COLO829 (cell line): ENCODE measurements around the gene KLRC3.
"Not testable (repeated sequence)": the region's sequence is repeated elsewhere in the genome, so short reads cannot be mapped to it uniquely, and the experiment has no call there.

Source experiments
- DNase-seq: peaks from one replicate; pipeline ENCODE4 v3.0.0; 2012; ENCODE audit warnings: low spot score

The KLRC3 gene

DNA sequence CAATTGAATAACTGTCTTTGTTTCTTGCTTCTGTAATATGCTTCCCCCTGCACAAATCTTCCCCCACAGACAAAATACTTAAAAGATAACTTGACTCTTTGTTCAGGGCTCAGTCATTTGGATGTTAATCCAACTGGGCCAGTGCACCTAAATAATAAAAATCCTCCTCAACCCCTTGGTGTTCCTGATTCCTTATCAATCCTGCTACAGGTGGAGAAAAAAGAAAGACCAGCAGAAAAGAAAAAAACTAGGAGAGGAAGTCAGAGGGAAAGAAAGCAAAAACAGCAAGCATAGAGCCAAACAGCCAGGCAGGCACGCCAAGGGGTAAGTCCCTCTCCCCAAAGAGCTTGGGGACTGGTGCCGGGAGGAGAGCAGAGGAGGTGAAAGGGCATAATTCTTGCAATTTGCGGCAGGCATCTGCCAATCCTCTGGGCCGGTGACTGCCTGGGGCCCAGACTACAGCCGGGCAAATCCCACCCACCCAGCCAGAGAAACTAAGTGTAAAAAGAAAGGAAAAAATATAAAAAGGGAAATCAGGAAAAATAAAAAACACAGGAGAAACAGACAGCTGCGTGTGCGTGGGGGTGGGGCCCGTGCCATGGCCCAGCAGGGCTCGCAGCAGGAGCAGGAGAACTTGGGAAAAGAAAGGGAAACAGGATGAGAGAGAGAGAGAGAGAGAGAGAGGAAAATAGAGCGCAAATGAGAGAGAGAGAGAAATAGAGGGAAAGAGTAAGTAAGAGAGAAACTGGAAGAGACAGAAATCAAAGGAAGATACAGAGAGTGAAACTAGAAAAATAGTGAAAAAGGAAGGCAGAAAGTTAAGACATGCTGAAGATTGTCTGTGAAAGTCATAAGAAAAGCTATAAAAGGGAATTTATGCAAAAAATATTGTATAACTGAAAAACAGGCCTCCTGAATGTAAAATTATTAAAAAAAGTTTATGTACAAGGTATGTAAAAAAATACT lies 51.9 kb downstream of the KLRC3 start:
- DNase-seq, result no peak

DNA sequence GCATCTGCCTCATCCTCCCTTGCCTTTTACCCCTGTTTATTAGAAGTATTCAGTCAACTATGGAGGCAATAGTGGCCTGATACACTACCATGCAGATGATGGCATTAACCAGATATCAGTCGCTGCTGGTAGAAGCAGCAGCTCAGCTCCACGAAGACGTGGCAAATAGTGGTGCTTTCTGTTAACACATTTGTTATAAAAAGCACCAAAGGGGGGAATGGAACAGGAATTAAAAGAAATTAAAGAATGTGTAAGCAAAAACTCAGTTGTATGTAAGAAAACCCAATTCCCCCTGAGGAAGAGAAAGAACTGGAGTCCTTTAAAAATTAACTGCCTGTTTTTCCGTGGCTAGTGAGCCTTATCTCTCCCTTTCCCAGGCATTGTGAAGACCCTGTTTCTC lies 52.7 kb downstream of the KLRC3 start:
- not testable (repeated sequence) for DNase-seq

DNA sequence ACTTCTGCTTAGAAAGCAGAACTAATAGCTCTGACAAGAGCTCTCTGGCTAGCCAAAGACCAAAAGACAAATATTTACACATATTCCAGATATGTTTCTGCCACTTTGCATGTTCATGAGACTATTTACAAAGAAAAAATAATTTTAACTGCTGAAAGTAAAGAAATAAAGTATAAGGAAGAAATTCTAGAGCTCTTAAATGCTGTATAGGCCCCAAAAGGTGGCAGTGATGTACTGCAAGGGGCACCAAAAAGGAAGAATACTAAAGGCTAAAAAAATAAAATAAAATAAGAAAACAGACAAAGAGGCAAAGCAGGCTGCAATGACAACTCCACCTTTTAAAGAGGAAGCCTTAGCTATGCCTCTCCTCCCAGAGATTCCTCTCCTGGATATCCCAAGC lies 53.5 kb downstream of the KLRC3 start:
- peak; percentile 3 for DNase-seq

DNA sequence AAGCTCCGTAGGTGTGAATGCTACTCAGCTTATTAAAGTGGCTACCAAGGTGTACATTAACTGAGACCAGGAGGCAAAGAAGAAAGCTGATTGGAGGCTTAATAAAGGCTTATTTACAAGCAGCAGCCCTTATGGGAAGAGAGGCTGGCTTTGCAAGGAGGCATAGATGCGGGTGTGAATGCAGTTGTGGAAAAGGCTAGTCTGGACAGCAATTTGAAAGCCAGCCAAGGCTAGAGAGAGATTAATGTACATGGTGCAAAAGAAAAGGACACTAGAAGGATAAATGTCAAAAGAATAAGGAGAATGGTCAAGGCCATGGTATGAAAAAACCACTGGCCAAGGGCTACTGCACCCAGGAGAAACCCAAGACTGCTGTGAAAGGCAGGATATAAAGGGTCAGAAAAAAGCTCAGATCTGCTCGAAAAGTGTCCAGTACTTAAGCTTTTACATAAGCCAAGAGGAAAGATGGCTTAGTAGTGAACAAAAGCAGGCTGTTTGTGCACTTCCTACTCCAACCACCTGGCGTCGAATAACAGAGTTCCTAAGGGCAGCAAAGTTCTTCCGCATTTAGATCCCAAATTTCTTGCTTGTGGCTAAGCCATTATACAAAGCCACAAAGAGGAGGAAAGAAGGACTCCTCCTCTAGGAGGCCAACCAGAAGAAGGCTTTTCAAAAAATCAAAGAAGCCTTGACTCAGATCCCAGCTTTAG lies 54.5 kb downstream of the KLRC3 start:
- peak; percentile 6 for DNase-seq

DNA sequence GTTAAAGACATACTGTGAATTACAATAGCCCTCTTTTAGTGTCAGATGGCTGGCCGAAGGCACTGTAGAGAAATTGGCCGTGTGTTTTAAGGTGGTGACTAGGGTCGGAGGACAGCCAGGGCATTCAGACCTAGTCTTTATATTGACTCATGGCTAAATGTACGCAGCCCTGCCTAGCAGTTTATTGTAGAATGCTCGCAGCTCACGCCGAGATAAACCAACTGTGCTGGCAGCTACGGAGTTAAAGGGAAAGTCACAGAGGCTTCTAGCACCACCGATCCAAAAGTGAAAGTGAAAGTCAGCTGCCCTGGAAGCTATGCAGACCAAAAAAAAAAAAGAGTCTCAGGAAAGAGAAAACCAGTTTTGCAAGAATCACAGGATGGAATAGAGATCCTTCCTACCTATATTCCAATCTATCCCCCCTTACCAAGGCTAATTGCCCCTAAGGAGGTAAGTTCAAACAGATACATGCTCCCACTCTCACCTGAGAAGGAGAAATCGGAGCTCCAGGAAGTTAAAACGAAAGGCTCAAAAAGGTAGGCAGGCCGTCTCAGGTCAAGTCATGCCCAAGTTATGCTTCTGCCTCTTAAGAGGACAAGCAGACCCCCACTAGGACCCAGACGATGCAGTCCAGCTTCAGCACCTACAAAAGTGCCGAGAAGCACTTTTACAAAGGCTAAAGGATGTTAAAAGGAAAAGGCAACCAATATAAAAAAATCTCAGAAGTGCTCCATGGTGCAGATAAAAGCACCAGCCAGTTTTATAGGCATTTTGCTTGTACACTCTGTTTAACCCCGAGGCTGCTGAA lies 55.4 kb downstream of the KLRC3 start:
- DNase-seq, result peak; percentile 64

DNA sequence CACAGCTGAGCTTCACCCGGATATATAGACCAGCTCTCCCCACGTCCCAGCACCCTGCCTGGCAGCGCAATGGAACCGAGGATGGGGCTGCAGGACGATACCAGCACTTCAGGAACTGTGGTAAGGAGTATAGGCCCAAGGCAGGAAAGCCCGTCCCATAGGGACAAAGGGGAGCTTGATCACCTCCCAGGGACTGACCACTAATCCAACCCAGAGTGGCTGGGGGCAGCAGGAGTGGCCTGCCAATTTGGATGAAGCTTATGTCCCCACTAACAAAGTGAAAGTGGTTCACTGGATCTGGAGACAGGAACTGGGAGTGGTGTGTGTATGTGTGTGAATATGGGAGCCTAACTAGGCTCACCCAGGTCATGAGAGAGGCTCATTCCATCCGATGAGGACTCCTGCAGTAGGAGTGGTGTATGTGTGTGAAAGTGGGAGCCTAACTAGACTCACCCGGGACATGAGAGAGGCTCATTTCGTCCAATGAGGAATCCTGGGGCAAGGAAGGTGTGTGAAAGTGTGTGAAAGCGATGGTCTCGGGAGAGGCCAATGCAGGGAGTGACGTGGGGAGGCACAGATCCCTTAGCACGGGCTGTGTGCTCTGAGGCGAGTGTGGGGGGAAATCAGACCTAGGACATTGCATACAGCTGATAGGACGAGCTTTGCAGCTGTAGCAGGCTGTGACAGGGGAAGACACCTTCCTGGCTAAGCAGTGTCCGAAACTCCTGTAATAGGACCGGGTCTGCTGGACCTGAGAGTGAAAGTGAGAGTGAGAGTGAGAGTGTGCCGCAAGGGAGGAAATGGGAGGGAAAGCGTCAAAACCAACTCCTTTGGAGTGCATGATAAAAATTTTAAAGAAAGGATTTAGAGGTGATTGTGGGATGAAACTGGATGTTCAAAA lies 56.2 kb downstream of the KLRC3 start:
- DNase-seq, result peak; percentile 46

DNA sequence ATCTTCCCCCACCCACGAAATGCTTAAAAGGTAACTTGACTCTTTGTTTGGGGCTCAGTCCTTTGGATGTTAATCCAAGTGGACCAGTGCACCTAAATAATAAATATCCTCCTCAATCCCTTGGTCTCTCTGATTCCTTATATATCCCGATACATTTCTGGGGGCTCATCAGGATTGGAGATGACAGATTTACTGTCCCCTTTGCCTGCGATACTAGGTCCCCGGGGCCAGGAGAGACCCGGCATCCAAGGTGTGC lies 56.8 kb downstream of the KLRC3 start:
- no peak for DNase-seq

DNA sequence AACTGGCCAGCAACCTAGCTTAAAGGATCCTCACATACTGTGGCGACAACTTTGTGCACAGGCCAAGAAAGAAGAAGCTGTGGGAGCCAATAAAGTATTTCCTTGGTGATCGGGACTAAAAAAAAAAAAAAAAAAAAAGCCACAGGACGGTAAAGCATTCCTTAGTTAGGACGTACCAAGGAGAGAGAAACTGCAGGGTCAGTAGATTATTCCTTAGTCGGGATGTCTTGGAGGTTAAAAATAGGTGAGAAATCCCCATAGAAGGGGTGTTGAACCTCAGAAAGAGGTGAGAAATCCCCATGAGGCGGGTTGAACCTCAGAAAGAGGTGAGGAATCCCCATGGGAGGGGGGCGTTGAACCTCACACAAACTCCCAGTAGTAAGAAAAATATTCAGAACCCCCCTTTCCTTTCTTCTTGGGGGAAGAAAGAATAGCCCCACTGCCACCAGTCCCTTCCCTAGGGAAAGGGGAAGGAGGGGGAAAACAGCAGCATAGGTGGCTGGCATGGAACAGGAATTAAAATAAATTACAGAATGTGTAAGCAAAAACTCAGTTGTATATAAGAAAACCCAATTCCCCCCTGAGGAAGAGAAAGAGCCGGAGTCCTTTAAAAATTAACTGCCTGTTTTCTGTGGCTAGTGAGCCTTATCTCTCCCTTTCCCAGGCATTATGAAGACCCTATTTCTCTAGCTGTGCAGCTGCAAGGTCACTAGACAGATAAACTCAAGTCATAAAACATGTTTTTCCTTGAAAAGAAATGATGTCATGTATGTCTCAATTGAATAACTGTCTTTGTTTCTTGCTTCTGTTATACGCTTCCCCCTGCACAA lies 57.4 kb downstream of the KLRC3 start:
- peak; percentile 8 for DNase-seq

DNA sequence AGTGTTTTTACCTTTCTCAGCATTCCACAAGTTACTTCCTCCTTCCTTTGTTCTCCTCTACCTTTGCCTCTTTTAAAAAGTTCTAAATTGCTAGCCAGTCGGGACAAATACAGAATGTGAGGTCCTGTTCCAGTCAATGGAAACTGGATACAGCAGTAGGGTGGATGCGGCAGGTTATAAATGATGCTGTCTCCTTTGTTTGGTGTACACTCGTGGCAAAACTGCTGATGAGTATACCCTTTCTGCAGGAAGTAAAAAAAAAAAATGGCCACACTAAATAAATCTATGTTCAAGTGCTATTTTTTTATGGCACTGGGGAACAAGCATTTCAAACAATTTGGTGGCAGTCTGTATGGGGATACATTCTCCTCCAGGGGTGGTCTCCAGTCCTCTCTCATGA lies 58.1 kb downstream of the KLRC3 start:
- DNase-seq, result no peak
